Measurements from ENCODE around the gene ISLR. TPM values are rescaled to one million over a fixed set of nuclear protein-coding genes. Genes with fewer than 3 reads are reported as not detected.
A peak's percentile ranks its signal among the peaks of the same experiment; 100 is the strongest.

Gene ISLR
- polyA plus RNA-seq, 2 of the 4 experiments (the other 2 are of a cell fraction) = 0.10 to 0.43 TPM

DNA sequence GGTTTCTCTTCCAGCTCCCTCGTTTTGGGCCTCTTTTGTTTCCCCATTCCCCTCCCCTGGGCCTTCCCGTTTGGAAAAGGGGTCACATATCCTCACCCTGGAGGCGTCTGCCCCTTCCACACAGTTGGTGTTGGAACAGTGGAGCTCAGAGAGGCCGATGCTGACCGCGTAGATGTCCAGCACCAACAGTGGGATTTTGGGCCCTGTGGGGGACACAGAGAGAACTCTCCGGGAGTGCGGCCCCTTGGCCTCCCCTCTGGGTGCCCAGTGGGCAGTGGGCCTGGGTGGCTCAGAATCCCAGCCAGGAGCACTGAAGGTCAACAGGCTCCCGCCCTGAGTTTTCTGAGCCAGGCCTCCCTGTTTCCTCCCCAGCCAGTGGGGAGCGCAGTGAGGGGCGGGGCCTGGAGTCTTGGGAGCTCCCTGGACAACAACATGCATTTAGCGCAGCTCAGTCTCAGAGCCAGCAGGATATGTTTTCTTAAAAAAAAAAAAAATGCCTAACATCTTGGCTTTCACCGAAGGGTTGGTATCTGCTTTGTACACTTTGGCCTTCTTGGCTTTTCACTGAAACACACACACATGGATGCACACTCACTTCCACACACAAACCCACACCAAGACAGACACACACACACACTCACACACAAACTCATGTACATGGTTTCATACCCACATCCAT lies 670 bp upstream of the ISLR start:
- peak overlapping the region; percentile 21; the same call in 2 of the 3 replicates for H3K4me2 ChIP-seq
- ChIA-PET CTCF (interaction anchor here (0.6 to 1.8 kb wide), 6 partner anchors 11 to 150 kb away, joined by 3 to 5 read pairs (median 4); no protein-coding TSS in a partner anchor), POLR2A (interaction anchor here (0.6 to 1.3 kb wide), 3 partner anchors 28 to 63 kb away, joined by 3 to 5 read pairs (median 5); partner anchors contain the start of genes CCDC33 and STRA6)
- WGBS (ENCODE audit: missing lambda C conversion rate) = 77% methylated on average over 10 of the region's 13 CpGs
- ATAC-seq (0 out of 6 replicates have a peak, but pooled peaks of 1 of the 2 experiments have one; percentile 8), DNase-seq (ENCODE audit: low read depth in 1 of 2, low spot score in 1 of 2) (no peak), FAIRE-seq (no peak)
- H3K4me1 ChIP-seq = peaks cover 31% of the 10 kb centered on the region
- H3K27ac ChIP-seq = peak overlapping the region in 1 of 2 experiments; percentile 79; a peak in 4 of 6 replicates
- H3K9me3 ChIP-seq = no peaks in the 10 kb centered on the region
- no peak overlapping the region for H3K4me3 ChIP-seq
- TF ChIP-seq POLR2A (IDR thresholded peaks at IDR 0.05; ENCODE audit: low read length) (no peak), NPAS2 (CRISPR knock-in tag; IDR thresholded peaks at IDR 0.05; ENCODE audit: borderline replicate concordance) (no peak), RAD21 (conservative IDR thresholded peaks at IDR 0.05 in 1 of 2, IDR thresholded peaks at IDR 0.05 in 1 of 2) (no peak), ZNF302 (CRISPR knock-in tag; IDR thresholded peaks at IDR 0.05) (no peak), EHF (CRISPR knock-in tag; IDR thresholded peaks at IDR 0.05) (no peak)

DNA sequence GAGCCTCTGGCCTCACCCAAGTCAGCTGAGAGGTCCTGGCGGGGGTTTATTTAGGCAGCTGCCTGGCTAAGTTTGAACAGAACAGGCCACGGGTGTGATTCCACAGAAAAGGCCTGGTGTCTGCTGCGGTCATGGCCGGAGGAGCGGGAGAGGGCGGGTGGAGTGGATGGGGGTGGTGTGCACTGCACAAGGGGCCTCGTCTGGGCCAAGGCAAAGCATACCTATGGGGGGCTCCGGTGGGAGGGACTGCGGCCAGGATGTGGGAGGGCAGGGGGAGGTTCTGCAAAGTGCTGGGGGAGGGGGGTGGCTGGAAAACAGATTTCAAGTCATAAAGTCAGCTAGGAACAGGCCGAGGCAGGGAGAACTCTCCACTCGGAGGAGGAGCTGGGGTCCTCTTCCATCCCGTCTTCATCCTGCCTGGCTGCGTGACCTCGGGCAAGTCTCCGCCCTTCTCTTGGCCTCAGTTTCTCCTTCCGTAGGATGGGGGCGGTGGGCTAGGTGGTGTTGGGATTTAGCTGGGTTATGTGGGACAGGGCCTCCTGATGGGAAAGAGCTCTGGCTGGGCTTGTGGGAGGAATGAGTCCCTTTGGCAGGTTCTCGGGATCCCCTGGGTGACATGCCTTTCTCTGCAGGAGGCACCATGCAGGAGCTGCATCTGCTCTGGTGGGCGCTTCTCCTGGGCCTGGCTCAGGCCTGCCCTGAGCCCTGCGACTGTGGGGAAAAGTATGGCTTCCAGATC lies 878 bp downstream of the ISLR start:
- Histone ChIP-seq H3K27ac (peak overlapping the region in 1 of 2 experiments; percentile 79; a peak in 3 of 6 replicates), H3K4me1 (peaks cover 47% of the 10 kb centered on the region), H3K4me3 (no peak overlapping the region), H3K9me3 (no peaks in the 10 kb centered on the region), H3K4me2 (no peak overlapping the region)
- ChIA-PET CTCF (interaction anchor here (0.9 to 1.8 kb wide), 5 partner anchors 17 to 148 kb away, joined by 3 to 5 read pairs (median 3); partner anchors contain the start of gene STRA6), POLR2A (interaction anchor here (0.9 to 1.4 kb wide), 3 partner anchors 28 to 133 kb away, joined by 3 to 4 read pairs (median 3); partner anchors contain the start of genes ISLR2 and STRA6)
- TF ChIP-seq SREBF2 (IDR thresholded peaks at IDR 0.05) (no peak), KDM5A (IDR thresholded peaks at IDR 0.05) (no peak), TFCP2L1 (CRISPR knock-in tag; IDR thresholded peaks at IDR 0.05) (no peak), FOSL2 (IDR thresholded peaks at IDR 0.05) (no peak), FOSL2 (CRISPR knock-in tag; IDR thresholded peaks at IDR 0.05) (no peak), NPAS2 (CRISPR knock-in tag; IDR thresholded peaks at IDR 0.05; ENCODE audit: borderline replicate concordance) (no peak), CBX8 (IDR thresholded peaks at IDR 0.05) (no peak), TP53 (CRISPR knock-in tag; IDR thresholded peaks at IDR 0.05) (no peak), RNF2 (IDR thresholded peaks at IDR 0.05; ENCODE audit: borderline replicate concordance, low read depth) (no peak), SMC3 (IDR thresholded peaks at IDR 0.05) (no peak), JUNB (IDR thresholded peaks at IDR 0.05) (no peak), BHLHE40 (IDR thresholded peaks at IDR 0.05; ENCODE audit: low read depth, low read length) (no peak), EP300 (IDR thresholded peaks at IDR 0.05) (no peak)
- TF ChIP-seq, protein P1, sequence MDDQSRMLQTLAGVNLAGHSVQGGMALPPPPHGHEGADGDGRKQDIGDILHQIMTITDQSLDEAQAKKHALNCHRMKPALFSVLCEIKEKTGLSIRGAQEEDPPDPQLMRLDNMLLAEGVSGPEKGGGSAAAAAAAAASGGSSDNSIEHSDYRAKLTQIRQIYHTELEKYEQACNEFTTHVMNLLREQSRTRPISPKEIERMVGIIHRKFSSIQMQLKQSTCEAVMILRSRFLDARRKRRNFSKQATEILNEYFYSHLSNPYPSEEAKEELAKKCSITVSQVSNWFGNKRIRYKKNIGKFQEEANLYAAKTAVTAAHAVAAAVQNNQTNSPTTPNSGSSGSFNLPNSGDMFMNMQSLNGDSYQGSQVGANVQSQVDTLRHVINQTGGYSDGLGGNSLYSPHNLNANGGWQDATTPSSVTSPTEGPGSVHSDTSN (IDR thresholded peaks at IDR 0.05) = no peak
- DNase-seq (ENCODE audit: low read depth in 1 of 2, low spot score in 1 of 2) = no peak
- WGBS (ENCODE audit: missing lambda C conversion rate) = 87% methylated on average over 12 of the region's 20 CpGs
- ATAC-seq = no peak; a peak in 1 of 6 replicates
- FAIRE-seq = no peak

GRCh38 chr15:74174958-74175253 lies 1.4 kb downstream of the ISLR start:
- 87% methylated on average over 3 of the region's 14 CpGs for WGBS (ENCODE audit: missing lambda C conversion rate)
- no peak for TF ChIP-seq EHF (CRISPR knock-in tag; IDR thresholded peaks at IDR 0.05)
- TF ChIP-seq, protein P2, sequence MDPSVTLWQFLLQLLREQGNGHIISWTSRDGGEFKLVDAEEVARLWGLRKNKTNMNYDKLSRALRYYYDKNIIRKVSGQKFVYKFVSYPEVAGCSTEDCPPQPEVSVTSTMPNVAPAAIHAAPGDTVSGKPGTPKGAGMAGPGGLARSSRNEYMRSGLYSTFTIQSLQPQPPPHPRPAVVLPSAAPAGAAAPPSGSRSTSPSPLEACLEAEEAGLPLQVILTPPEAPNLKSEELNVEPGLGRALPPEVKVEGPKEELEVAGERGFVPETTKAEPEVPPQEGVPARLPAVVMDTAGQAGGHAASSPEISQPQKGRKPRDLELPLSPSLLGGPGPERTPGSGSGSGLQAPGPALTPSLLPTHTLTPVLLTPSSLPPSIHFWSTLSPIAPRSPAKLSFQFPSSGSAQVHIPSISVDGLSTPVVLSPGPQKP (IDR thresholded peaks at IDR 0.05; ENCODE audit: low read depth, low read length) = no peak
- no peak for TF ChIP-seq ESRRA (IDR thresholded peaks at IDR 0.05; ENCODE audit: borderline replicate concordance, low read length)
- no peak for TF ChIP-seq PHF8 (IDR thresholded peaks at IDR 0.05; ENCODE audit: borderline replicate concordance, low read depth)
- no peak for TF ChIP-seq RCOR1 (IDR thresholded peaks at IDR 0.05; ENCODE audit: low read depth, low read length)
- TF ChIP-seq SREBF2 (IDR thresholded peaks at IDR 0.05) = no peak
- TF ChIP-seq, protein P3, sequence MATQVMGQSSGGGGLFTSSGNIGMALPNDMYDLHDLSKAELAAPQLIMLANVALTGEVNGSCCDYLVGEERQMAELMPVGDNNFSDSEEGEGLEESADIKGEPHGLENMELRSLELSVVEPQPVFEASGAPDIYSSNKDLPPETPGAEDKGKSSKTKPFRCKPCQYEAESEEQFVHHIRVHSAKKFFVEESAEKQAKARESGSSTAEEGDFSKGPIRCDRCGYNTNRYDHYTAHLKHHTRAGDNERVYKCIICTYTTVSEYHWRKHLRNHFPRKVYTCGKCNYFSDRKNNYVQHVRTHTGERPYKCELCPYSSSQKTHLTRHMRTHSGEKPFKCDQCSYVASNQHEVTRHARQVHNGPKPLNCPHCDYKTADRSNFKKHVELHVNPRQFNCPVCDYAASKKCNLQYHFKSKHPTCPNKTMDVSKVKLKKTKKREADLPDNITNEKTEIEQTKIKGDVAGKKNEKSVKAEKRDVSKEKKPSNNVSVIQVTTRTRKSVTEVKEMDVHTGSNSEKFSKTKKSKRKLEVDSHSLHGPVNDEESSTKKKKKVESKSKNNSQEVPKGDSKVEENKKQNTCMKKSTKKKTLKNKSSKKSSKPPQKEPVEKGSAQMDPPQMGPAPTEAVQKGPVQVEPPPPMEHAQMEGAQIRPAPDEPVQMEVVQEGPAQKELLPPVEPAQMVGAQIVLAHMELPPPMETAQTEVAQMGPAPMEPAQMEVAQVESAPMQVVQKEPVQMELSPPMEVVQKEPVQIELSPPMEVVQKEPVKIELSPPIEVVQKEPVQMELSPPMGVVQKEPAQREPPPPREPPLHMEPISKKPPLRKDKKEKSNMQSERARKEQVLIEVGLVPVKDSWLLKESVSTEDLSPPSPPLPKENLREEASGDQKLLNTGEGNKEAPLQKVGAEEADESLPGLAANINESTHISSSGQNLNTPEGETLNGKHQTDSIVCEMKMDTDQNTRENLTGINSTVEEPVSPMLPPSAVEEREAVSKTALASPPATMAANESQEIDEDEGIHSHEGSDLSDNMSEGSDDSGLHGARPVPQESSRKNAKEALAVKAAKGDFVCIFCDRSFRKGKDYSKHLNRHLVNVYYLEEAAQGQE (IDR thresholded peaks at IDR 0.05) = no peak
- TF ChIP-seq RFX5 (IDR thresholded peaks at IDR 0.05) = no peak

More at GRCh38 chr15:74174958-74175253, 1.4 kb downstream of the ISLR start:
- peak overlapping the region in 1 of 2 experiments; percentile 79; a peak in 3 of 6 replicates for H3K27ac ChIP-seq
- H3K4me3 ChIP-seq = no peak overlapping the region
- no peak overlapping the region for H3K4me2 ChIP-seq
- H3K9me3 ChIP-seq = no peaks in the 10 kb centered on the region
- FAIRE-seq (no peak), DNase-seq (ENCODE audit: low read depth in 1 of 2, low spot score in 1 of 2) (no peak), ATAC-seq (no peak)
- CTCF ChIA-PET = interaction anchor here (0.9 to 1.3 kb wide), 4 partner anchors 17 to 134 kb away, joined by 3 to 4 read pairs (median 3); partner anchors contain the start of gene STRA6
- POLR2A ChIA-PET = interaction anchor here (1.2 to 1.4 kb wide), 2 partner anchors 28 to 133 kb away, joined by 3 read pairs; partner anchors contain the start of gene STRA6
- H3K4me1 ChIP-seq = peaks cover 52% of the 10 kb centered on the region

All from A549 (cell line).